CD4-positive, alpha-beta T cell treated with Interleukin-6 for 4 hours (primary cell): ENCODE results near the gene ADGRG1.
A peak's percentile ranks its signal among the peaks of the same experiment; 100 is the strongest.

Experiments
- DNase-seq: peaks from one replicate; pipeline ENCODE4 v3.0.0-alpha.2; 2020; ENCODE audit warnings: mixed read lengths

ADGRG1 gene

GRCh38 chr16:57606847-57607501 lies 21.5 kb upstream of the ADGRG1 start:
- DNase-seq, result no peak

DNA sequence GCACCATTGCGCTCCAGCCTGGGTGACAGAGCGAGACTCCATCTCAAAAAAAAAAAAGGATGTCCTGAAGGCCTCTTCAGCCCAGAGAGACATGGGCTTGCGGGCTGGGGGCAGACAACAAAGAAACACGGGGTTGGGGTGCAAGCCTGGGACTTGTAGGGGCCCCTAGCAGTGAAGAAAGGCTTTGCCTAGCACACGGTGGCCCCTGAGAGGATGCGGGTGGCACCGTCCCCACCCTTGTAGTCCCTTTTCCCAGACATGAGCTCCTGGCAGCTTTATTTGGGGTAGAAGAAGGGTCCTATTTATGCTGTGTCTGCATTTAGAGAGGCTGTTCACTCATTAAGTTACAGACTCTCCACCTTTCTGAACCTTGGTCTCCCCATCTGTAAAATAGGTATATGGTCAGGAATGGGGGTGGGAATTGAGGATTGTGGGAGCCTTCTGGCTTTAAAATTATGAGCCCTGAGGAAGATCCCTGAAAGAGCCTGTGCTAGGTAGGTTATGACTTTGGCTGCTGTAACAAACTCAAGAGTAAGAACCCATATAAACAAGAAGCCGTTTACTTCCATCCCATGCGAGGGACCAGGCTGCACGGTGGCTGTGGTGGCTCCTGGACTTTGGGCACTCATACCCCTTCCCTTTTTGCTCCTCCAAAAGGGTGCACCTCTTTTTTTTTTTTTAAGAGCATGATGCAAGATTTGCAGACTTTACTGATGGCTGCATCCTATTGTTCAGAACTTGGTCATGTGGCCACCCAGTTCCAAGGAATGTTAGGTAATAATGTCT lies 20.6 kb upstream of the ADGRG1 start:
- DNase-seq, result no peak

GRCh38 chr16:57608462-57609113 lies 19.8 kb upstream of the ADGRG1 start:
- DNase-seq, result no peak

DNA sequence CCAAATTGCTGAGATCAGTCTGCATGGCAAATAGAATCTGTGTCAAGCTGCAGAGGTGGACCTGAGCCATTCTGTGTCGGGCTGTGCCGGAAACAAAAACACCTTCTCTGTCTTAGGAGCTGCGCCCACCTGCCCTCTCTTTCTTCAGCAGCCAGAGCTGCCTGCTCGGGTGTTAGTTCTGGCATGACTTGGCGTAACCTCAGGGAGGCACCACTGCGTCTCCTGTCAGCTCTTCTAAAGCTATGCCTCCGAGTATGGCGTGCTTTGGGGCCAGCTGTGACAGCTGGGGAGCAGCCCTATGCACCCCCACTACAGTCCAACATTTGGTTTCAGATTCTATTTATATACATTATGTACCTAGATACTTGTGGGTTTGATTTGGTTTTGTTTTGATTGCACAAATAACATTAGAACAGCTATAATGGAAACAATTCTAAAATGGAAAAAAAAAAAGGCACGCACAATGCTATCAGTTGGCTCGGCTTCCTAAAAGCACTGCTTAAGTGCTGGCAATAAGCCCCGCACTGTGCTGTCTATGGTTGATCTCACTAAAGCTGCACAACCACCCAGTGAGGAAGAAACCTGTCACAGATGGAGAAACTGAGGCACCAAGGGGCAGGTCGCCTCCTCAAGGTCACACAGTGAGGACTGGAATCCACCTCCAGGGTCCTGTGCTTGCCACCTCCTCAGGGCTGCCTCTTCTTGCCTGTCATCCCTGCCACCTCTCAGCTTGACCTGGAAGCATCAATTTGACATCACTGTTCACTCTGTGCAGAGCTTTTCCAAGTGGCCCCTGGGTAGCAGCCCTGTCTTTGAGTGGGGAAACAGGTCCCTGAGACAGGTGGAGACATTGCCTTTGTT lies 18.7 kb upstream of the ADGRG1 start:
- DNase-seq, result peak; percentile 34

DNA sequence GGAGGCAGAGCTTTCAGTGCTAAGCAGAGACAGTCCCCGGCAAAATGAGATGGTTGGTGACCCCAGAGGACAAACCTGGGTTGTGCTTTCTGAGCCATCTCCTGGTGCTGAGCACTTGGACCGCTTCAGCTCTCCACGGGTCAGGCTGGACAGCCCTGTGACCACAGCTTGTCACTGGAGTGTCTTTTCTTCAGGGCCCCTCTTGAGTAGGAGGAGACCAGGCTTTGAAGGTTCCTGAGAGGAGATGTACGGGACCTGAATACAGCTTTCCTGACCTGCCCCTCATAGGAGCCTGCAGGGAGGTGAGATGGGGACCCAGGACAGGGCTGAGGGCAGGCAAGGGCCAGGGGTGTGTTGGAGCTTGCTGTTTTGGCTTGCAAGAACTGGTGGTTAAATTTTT lies 17.8 kb upstream of the ADGRG1 start:
- no peak for DNase-seq

DNA sequence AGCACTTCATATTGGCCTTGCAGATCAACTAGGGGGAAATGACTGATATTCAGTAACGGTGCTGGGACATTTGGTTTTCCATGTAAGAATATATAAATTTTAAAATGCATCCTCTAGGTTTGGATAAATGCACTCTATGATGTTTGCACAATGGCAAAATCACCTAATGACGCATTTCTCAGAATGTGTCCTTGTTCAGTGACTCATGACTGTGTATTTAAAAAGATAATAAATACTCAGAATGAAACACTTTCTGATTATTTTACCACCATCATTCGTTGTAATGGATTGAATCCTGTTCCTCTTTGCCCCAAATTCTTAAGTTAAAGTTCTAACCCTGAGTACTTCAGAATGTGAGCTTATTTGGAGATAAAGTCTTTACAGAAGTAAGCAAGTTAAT lies 17.2 kb upstream of the ADGRG1 start:
- no peak for DNase-seq

DNA sequence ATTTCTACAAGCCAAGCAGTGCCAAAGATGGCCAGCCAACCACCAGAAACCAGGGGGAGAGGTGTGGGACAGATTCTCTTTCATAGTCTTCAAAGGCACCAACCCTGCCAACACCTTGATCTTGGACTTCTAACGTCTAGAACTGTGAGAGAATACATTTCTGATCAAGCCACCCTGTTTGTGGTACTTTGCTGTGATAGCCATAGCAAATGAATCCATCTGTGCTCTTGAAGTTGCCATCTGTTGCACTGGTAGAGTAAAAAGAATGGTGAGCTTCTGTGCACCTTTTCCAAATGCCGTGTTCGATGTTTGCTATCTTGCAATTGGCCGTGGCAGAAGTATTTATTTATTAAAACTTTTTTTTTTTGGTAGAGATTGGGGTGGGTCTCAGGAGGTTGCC lies 16.7 kb upstream of the ADGRG1 start:
- DNase-seq, result no peak

- no peak for DNase-seq
These were observed 15.9 kb upstream of the ADGRG1 start for GRCh38 chr16:57612494-57612893.

GRCh38 chr16:57613514-57613913 lies 14.9 kb upstream of the ADGRG1 start:
- DNase-seq, result no peak

DNA sequence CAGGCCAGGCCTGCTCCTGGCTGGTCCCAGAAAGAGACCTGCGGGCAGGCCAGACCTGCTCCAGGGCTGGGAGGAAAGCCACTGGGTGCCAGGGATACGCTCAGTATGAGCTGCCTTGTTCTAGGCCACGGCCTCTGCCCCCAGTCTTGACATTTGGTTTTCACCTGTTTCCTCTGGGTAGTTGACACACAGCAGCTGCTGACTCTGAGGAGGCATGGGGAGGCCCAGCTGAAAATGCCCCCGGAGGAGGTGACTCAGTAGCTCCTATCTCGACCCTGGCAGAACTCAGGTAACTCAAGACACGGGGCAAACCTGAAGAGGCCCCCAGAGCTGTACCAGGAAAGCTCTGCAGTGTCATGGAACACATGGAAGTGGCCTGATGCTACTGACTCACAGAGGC lies 13.9 kb upstream of the ADGRG1 start:
- DNase-seq, result no peak

GRCh38 chr16:57614944-57615343 lies 13.5 kb upstream of the ADGRG1 start:
- no peak for DNase-seq

DNA sequence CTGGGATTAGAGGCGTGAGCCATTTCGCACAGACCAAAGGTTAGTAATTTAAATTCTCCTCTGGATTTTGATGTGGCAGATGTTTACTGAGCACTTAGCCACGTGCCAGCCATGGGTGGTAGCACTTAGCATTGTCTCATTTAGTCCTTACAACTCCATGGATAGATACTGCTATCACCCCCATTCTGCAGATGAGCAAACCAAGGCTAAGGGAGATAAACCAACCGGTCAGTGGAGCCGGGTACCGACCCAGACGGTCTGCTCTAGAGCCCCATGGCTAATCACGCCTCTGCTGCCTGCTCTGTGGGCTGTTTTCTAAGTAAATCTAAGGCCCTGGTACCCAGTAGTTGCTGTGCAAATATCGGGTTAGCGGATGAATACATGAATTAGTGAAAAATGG lies 12.6 kb upstream of the ADGRG1 start:
- no peak for DNase-seq

DNA sequence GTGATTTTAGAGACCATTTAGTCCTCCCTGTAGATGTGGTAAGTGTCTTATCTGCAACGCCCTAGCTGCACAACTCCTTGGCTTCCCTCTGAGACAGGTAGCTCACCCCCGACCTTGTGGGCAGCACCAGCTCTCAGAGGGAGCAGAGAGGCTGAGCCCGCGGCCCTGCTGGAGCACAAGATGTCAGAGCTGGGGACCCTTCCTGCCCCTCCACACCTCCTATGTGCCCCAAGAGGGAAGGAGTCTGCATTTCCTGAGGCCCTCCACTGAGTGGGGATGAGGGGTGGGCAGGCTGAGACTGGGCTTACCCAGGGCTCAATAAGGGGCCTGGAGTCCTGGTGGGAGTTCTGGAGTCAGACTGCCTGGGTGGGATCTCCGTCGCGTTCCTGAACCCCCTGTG lies 12.2 kb upstream of the ADGRG1 start:
- no peak for DNase-seq

DNA sequence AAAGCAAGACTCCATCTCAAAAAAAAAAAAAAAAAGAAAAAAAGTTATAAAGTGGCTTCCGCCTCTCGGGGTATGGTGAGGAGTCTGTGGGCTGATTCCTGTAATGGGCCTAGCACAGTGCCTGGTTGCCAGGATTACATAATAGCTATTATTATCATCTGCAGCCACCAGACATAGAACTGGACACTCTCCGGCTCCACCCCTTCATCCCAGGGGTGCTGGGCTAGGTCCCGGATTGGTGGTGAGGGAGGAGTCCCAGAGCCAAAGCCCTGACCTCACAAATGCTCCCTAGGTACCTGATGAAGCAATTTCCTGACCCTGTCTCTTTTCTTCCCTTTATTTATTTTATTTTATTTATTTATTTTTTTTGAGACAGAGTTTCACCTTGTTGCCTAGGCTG lies 11.6 kb upstream of the ADGRG1 start:
- DNase-seq, result no peak

GRCh38 chr16:57617604-57618111 lies 10.8 kb upstream of the ADGRG1 start:
- DNase-seq, result no peak

GRCh38 chr16:57618296-57619132 lies 9.9 kb upstream of the ADGRG1 start:
- DNase-seq, result no peak

DNA sequence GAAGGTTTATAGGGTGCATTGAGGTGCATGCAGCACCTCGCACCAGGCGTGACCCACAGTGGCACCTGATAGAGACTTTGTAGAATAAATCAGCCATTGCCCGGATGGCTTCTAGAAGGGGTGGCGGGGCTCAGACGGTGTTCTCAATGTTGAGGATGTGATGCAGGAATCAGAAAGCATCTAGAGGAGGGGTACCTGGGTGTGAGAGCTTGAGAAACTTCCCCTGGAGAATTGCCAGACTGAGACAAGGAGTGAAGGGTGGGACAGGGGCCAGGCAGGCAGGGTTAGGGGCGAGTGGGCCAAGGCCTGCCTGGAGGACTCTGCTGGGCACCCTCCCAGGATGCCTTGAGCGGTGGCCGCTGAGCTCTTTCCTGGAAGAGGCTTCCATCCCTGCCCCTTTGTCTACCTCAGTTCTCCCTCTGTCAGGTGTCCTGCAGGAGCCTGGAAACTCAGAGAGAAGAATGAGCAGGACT lies 9.3 kb upstream of the ADGRG1 start:
- DNase-seq, result no peak

- no peak for DNase-seq
These were observed 8.7 kb upstream of the ADGRG1 start for GRCh38 chr16:57619606-57620334.

GRCh38 chr16:57620335-57621231 lies 7.8 kb upstream of the ADGRG1 start:
- DNase-seq, result no peak
